Stimulated activated CD4-positive, alpha-beta T cell treated with anti-CD3 and anti-CD28 coated beads, Interleukin-12 subunit alpha, Interleukin-12 subunit beta, amount 100 ng/mL, for 24 hours (primary cell): ENCODE results near the gene PGA3.
A peak's percentile ranks its signal among the peaks of the same experiment; 100 is the strongest.
"Not testable (repeated sequence)": the region's sequence is repeated elsewhere in the genome, so short reads cannot be mapped to it uniquely, and the experiment has no call there.

ENCODE experiments used
- DNase-seq, 2 experiments: peaks; one replicate each; pipeline ENCODE4 v3.0.0-alpha.2; 2020; ENCODE audit warnings: low read depth in 2 of 2

Gene PGA3

DNA sequence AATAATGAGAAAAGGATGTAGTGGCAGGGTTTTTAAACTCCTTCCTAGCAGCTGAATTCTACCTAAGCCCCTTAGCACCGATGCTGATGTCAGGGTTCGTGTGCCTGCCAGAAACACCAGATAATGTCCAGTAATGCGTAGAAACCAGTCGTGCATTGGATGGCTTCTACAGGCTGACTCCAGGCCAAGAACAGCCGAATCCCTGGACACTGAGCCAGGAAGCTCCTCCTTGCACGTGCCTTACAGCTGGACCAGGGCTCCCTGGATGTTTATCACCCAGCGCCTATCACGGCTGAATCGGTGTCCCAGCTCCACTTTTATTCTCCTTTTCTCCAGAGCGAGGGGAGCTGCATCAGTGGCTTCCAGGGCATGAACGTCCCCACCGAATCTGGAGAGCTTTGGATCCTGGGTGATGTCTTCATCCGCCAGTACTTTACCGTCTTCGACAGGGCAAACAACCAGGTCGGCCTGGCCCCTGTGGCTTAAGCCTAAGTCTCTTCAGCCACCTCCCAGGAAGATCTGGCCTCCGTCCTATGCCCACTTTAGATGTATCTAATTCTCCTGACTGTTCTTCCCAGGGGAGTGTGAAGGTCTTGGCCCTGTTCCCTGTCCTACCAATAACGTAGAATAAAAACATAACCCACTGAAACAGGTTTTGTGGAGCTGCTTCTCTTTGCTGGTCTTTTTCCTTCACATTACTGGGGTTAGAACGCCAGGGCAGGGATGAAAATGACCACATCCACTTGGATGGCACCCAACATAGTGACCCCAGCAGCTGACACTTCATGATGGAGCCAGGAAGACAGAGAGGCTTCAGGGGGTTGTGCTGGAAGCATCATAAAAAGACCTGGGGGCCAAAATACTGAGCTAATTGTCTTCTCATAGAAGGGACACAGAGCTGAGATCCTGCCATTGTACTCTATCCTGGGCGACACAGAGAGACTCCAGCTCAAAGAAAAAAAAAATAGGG, 47.8 kb downstream of the PGA3 start:
- not testable (repeated sequence) for DNase-seq

DNA sequence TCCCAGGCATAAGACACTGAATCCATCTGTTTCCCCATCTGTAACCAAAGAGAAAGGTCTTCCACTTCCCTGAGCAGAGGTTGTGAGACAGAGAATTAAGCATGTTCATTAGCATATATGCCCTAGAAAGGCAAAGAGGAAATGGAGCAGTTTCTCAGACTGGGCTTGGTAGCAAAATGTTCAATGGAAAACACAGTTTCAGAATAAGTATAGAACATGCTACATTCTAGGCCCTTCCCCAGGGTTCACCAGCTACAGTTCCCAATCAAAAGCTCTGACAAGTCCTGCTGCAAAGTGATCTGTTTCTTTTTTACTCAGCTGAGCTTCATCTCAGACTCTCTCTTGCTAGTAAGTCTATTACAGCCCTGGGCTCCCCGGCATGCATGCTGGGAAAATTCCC, 49.0 kb downstream of the PGA3 start:
- DNase-seq = not testable (repeated sequence)

DNA sequence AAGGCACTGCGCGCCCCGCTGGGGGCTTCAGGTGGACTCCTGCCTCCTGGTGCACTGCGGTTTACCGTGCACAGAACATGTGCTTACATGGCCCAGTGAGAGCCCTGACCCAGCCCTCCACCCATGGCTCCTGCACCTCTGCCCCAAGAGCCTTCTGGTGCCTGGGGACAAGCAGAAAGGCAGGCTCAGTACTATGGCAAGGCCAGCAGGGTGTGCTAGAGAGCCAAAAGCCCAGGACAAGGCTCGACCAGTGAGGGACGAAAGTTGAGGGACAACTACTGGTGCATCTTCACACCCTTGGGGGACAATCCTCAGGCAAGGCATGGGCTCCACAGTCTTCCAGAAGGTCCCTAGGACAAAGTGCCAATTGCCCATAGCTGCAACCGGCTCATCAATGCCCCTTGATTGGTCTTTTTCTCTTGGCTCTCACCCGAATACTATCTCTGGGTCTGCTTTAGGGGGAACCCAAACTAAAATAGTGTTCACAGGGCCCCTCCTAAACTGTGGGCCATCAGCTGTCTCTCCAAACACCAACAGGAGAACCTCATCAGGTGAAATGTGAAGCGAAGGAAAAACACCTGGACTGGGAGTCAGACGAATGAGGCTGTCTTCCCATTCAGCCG, 51.2 kb downstream of the PGA3 start:
- peak; percentile 39 to 62 for DNase-seq

DNA sequence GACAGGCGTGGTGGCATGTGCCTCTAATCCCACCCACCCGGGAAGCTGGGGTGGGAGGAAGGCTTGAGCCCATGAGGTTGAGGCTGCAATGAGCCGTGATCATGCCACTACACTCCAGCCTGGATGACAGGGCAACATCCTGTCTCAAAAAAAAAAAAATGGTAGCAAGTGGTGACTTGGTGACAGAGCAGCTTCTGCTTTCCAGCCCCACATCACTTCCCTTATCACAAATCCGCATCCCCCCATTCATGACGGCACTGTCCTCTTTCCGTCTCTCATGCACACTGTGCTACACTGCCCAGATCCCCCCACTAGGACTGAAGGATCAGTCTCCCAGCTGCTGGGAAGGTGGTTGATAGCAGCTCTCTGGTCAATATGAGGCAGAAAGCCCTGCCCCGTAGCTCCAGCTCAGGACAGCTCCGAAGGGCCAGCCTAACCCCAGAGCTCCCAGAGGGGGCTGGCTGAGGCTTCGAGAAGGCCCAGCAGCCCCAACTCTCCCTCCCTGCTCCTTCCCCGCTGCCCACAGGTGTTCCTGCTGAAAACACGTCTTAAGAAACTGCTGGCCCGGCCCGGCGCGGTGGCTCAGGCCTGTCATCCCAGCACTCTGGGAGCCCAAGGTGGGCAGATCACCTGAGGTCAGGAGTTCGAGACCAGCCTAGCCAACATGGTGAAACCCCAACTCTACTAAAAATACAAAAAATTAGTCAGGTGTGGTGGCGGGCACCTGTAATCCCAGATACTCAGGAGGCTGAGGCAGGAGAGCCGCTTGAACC, 53.6 kb downstream of the PGA3 start:
- no peak for DNase-seq

DNA sequence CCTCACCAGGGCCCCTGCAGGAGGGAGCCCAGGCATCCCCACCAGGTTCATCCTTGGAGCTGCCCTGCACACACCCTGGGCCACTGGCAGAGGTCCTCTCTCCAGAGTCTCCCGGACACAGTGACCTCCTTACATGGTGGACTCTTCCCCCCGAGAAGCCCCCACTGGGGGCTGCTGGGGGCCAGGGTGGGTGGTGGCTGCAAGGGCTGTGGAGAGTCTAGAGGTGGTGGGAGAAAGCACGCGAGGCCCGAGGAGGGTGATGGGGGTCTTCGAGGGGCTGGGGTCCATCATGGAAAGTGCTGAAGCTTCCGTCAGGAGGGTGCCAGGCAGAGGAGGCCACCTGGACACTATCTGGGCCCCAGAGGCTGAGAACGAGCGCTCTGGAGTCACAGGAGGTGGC, 55.2 kb downstream of the PGA3 start:
- DNase-seq = no peak

DNA sequence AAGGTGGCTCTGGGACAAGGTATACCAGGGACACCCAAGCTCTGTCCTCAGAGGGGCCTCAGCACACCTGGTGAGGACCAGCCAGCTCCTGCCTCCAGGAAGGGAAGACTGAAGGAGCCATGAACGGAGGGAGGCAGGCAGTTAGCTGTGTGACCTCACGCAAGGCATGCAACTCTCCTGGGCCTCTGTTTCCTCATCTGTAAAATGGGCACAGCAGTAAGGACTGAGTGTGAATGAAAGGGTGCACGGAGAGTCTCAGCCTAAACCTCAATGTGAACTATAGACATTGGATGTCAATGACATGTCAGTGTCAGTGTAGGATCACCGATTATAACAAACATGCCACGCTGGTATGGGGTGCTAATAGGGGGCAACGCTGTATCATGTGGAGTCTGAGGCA, 56.0 kb downstream of the PGA3 start:
- DNase-seq = no peak
